GM23338 (cell line): Measurements from ENCODE around the gene SORBS1. TPM values are rescaled to one million over a fixed set of nuclear protein-coding genes. Genes with fewer than 3 reads are reported as not detected.

ENCODE experiments used
- ATAC-seq: fragments of 200-7000 bp; cut with Tn5 transposase; 3 replicates; pipeline ENCODE4 v1.9.1; 2020
- DNase-seq: peaks from one replicate; pipeline ENCODE4 v3.0.0-alpha.2; 2015; ENCODE audit warnings: low spot score
- H2AFZ ChIP-seq: fragments of 200-600 bp; sonication (generic); 2 replicates; pipeline ENCODE4 v1.8.0; 2016; ENCODE audit warnings: antibody characterized with exemption, mild to moderate bottlenecking, moderate library complexity
- H3F3A ChIP-seq: fragments of 200-600 bp; sonication (generic); replicated peaks from 2 replicates; pipeline ENCODE4 v1.8.0; 2017; ENCODE audit warnings: antibody characterized with exemption, mixed run types, low read depth
- H3K27ac ChIP-seq: fragments of 200-600 bp; sonication (generic); 2 replicates; pipeline ENCODE4 v1.6.1; 2016; ENCODE audit warnings: low read depth
- H3K27me3 ChIP-seq: fragments of 200-600 bp; sonication (generic); 2 replicates; pipeline ENCODE4 v1.8.0; 2016; ENCODE audit warnings: mild to moderate bottlenecking, mixed run types, moderate library complexity; ENCODE audit not compliant: insufficient read depth
- H3K36me3 ChIP-seq: fragments of 200-600 bp; sonication (generic); 2 replicates; pipeline ENCODE4 v1.8.0; 2016; ENCODE audit warnings: mild to moderate bottlenecking; ENCODE audit not compliant: insufficient read depth
- H3K4me1 ChIP-seq: fragments of 200-600 bp; sonication (generic); 2 replicates; pipeline ENCODE4 v1.8.0; 2016; ENCODE audit warnings: mild to moderate bottlenecking, moderate library complexity; ENCODE audit not compliant: insufficient read depth
- H3K4me2 ChIP-seq: fragments of 200-600 bp; sonication (generic); 2 replicates; pipeline ENCODE4 v1.7.1; 2017; ENCODE audit warnings: mixed run types
- H3K4me3 ChIP-seq: fragments of 200-600 bp; sonication (generic); 2 replicates; pipeline ENCODE4 v1.6.1; 2016; ENCODE audit warnings: mixed run types
- H3K79me2 ChIP-seq: fragments of 200-600 bp; sonication (generic); replicated peaks from 2 replicates; pipeline ENCODE4 v1.8.0; 2017; ENCODE audit warnings: mild to moderate bottlenecking; ENCODE audit not compliant: insufficient read depth
- H3K9me2 ChIP-seq: fragments of 200-600 bp; sonication (generic); 2 replicates; pipeline ENCODE4 v1.8.0; 2017; ENCODE audit not compliant: insufficient read depth
- H4K20me1 ChIP-seq: fragments of 200-600 bp; sonication (generic); replicated peaks from 2 replicates; pipeline ENCODE4 v1.8.0; 2017; ENCODE audit warnings: mild to moderate bottlenecking; ENCODE audit not compliant: insufficient read depth
- H3K27ac Mint-ChIP-seq: 2 replicates; pipeline ENCODE4 v1.8.0; 2020; ENCODE audit warnings: inconsistent platforms, mild to moderate bottlenecking, moderate library complexity, mixed read lengths
- H3K27me3 Mint-ChIP-seq: 3 replicates; pipeline ENCODE4 v1.8.0; 2022; ENCODE audit warnings: low read depth, mild to moderate bottlenecking, moderate library complexity, mixed read lengths, inconsistent platforms; ENCODE audit not compliant: insufficient read depth, poor library complexity
- H3K36me3 Mint-ChIP-seq: 3 replicates; pipeline ENCODE4 v1.8.0; 2021; ENCODE audit warnings: low read depth, mild to moderate bottlenecking, inconsistent platforms, moderate library complexity, mixed read lengths
- H3K4me1 Mint-ChIP-seq: 3 replicates; pipeline ENCODE4 v1.8.0; 2020; ENCODE audit warnings: mild to moderate bottlenecking, inconsistent platforms, mixed read lengths
- H3K4me3 Mint-ChIP-seq: 3 replicates; pipeline ENCODE4 v1.8.0; 2021; ENCODE audit warnings: moderate library complexity, mild to moderate bottlenecking, inconsistent platforms, mixed read lengths
- H3K9me3 Mint-ChIP-seq: 3 replicates; pipeline ENCODE4 v1.8.0; 2020; ENCODE audit warnings: moderate library complexity, mild to moderate bottlenecking, inconsistent platforms, mixed read lengths
- ETS1 ChIP-seq: IDR thresholded peaks from 2 replicates; pipeline ENCODE4 v1.6.1; 2016; ENCODE audit warnings: antibody characterized with exemption
- EZH2 ChIP-seq: fragments of 200-600 bp; sonication (generic); IDR thresholded peaks from one replicate; pipeline ENCODE4 v1.8.0; 2017; ENCODE audit warnings: antibody characterized with exemption, mild to moderate bottlenecking, low read depth; ENCODE audit not compliant: unreplicated experiment
- EZH2phosphoT487 ChIP-seq: fragments of 200-600 bp; sonication (generic); IDR thresholded peaks from one replicate; pipeline ENCODE4 v1.8.1; 2018; ENCODE audit warnings: antibody characterized with exemption; ENCODE audit not compliant: unreplicated experiment
- NANOG ChIP-seq: IDR thresholded peaks from 2 replicates; pipeline ENCODE4 v1.6.1; 2016; ENCODE audit warnings: antibody characterized with exemption, borderline replicate concordance
- POLR2AphosphoS5 ChIP-seq: IDR thresholded peaks from 2 replicates; pipeline ENCODE4 v1.6.1; 2016; ENCODE audit warnings: antibody characterized with exemption, low read depth
- STAT1 ChIP-seq: IDR thresholded peaks from one replicate; pipeline ENCODE4 v1.6.1; 2016; ENCODE audit warnings: antibody characterized with exemption; ENCODE audit not compliant: unreplicated experiment
- ZNF331 ChIP-seq: fragments of 250-450 bp; sonication (Bioruptor Pico); IDR thresholded peaks from 2 replicates; pipeline ENCODE4 v1.5.0; 2020; ENCODE audit warnings: low read depth, mild to moderate bottlenecking, moderate library complexity
- polyA plus RNA-seq: library from polyadenylated mRNA; unstranded; fragments of >200 nt; fragmentation: Nextera tagmentation; extraction: Ambion mirVana; gene quantifications from 2 replicates; pipeline ENCODE4 v1.2.1, GENCODE V29; 2016
- total RNA-seq: library from RNA; depleted of rRNA; stranded (reverse); fragments of >200 nt; shearing (Covaris generic); gene quantifications from 2 replicates; pipeline ENCODE4 v1.2.3, GENCODE V29; 2014
- TF ChIP-seq, protein P1 (sequence below): IDR thresholded peaks from one replicate; pipeline ENCODE4 v1.6.1; 2018; ENCODE audit warnings: antibody characterized with exemption; ENCODE audit not compliant: unreplicated experiment
- TF ChIP-seq, protein P2 (sequence below), 2 experiments: fragments of 200-600 bp in 1 of 2; sonication (generic) in 1 of 2; conservative IDR thresholded peaks; 2 replicates each; pipeline versions ENCODE4 v1.5.1 to v1.6.1; 2016 to 2017; ENCODE audit warnings: antibody characterized with exemption in 2 of 2, low read depth in 2 of 2, mild to moderate bottlenecking in 2 of 2, moderate library complexity in 1 of 2

The SORBS1 gene
- total and polyA plus RNA-seq, 2 experiments from 2014 or later: 47.7 to 51.5 TPM

DNA sequence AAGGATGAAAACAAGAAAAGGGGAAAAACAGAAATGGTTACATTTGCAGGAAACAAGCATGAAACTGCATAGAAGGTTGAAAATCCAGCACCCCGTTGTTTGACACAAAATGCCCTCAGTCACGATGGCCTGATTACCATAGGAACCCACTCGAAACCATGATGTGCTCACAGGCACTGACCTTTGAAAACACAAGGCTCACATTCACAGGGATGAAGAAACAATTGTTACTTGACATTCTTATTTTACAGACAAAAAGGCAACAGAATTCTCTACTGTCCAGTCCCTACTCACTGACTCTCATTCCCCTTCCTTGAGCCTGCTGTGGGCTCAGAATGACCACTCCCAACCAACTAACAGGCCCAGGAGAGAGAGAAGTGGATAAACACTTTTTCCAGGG is 138.9 kb downstream of the SORBS1 start (continued):
- TF ChIP-seq, protein P1, sequence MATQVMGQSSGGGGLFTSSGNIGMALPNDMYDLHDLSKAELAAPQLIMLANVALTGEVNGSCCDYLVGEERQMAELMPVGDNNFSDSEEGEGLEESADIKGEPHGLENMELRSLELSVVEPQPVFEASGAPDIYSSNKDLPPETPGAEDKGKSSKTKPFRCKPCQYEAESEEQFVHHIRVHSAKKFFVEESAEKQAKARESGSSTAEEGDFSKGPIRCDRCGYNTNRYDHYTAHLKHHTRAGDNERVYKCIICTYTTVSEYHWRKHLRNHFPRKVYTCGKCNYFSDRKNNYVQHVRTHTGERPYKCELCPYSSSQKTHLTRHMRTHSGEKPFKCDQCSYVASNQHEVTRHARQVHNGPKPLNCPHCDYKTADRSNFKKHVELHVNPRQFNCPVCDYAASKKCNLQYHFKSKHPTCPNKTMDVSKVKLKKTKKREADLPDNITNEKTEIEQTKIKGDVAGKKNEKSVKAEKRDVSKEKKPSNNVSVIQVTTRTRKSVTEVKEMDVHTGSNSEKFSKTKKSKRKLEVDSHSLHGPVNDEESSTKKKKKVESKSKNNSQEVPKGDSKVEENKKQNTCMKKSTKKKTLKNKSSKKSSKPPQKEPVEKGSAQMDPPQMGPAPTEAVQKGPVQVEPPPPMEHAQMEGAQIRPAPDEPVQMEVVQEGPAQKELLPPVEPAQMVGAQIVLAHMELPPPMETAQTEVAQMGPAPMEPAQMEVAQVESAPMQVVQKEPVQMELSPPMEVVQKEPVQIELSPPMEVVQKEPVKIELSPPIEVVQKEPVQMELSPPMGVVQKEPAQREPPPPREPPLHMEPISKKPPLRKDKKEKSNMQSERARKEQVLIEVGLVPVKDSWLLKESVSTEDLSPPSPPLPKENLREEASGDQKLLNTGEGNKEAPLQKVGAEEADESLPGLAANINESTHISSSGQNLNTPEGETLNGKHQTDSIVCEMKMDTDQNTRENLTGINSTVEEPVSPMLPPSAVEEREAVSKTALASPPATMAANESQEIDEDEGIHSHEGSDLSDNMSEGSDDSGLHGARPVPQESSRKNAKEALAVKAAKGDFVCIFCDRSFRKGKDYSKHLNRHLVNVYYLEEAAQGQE: no peak
- TF ChIP-seq ETS1: no peak
- no peak for TF ChIP-seq EZH2phosphoT487
- no peak for TF ChIP-seq EZH2
- no peak for TF ChIP-seq ZNF331 (CRISPR knock-in tag)

- Histone ChIP-seq H3F3A (no peaks in the 10 kb centered on the region), H3K4me1 (peaks cover 3% of the 10 kb centered on the region; the same call in 1 of the 2 replicates), H3K9me2 (no peaks in the 10 kb centered on the region), H4K20me1 (no peaks in the 10 kb centered on the region), H3K36me3 (no peaks in the 10 kb centered on the region), H3K79me2 (no peaks in the 10 kb centered on the region), H3K4me3 (no peak overlapping the region), H3K4me2 (no peak overlapping the region), H3K27me3 (no peaks in the 10 kb centered on the region), H3K27ac (no peak overlapping the region), H2AFZ (no peak overlapping the region)
- H3K27ac Mint-ChIP-seq: 0 out of 2 replicates have a peak overlapping the region, but pooled peaks have one; percentile 9
- H3K27me3 Mint-ChIP-seq: peaks cover 5% of the 10 kb centered on the region
- H3K4me3 Mint-ChIP-seq: no peak overlapping the region
- H3K4me1 Mint-ChIP-seq: peaks cover 4% of the 10 kb centered on the region; the same call in 1 of the 3 replicates
- no peaks in the 10 kb centered on the region for H3K36me3 Mint-ChIP-seq
- no peak for ATAC-seq
- H3K9me3 Mint-ChIP-seq: no peaks in the 10 kb centered on the region
- TF ChIP-seq NANOG (no peak), POLR2AphosphoS5 (no peak)
- no peak for DNase-seq
Observed at GRCh38 chr10:95421782-95422181, 139.4 kb downstream of the SORBS1 start.

GRCh38 chr10:95419399-95419798 is 141.8 kb downstream of the SORBS1 start:
- Histone ChIP-seq H3K4me1 (peaks cover 16% of the 10 kb centered on the region), H4K20me1 (no peaks in the 10 kb centered on the region), H3K4me2 (no peak overlapping the region), H3K27ac (no peak overlapping the region), H3K9me2 (no peaks in the 10 kb centered on the region), H2AFZ (no peak overlapping the region), H3K4me3 (no peak overlapping the region), H3K27me3 (no peaks in the 10 kb centered on the region), H3K79me2 (no peaks in the 10 kb centered on the region), H3F3A (no peaks in the 10 kb centered on the region), H3K36me3 (no peaks in the 10 kb centered on the region)
- peaks cover 25% of the 10 kb centered on the region for H3K4me1 Mint-ChIP-seq
- no peaks in the 10 kb centered on the region for H3K9me3 Mint-ChIP-seq
- no peak for ATAC-seq
- no peak for DNase-seq
- no peaks in the 10 kb centered on the region; the same call in 2 of the 3 replicates for H3K36me3 Mint-ChIP-seq
- peaks cover 11% of the 10 kb centered on the region for H3K27me3 Mint-ChIP-seq
- no peak overlapping the region for H3K4me3 Mint-ChIP-seq
- H3K27ac Mint-ChIP-seq: no peak overlapping the region
- no peak for TF ChIP-seq NANOG
- no peak for TF ChIP-seq STAT1
- TF ChIP-seq, protein P2, sequence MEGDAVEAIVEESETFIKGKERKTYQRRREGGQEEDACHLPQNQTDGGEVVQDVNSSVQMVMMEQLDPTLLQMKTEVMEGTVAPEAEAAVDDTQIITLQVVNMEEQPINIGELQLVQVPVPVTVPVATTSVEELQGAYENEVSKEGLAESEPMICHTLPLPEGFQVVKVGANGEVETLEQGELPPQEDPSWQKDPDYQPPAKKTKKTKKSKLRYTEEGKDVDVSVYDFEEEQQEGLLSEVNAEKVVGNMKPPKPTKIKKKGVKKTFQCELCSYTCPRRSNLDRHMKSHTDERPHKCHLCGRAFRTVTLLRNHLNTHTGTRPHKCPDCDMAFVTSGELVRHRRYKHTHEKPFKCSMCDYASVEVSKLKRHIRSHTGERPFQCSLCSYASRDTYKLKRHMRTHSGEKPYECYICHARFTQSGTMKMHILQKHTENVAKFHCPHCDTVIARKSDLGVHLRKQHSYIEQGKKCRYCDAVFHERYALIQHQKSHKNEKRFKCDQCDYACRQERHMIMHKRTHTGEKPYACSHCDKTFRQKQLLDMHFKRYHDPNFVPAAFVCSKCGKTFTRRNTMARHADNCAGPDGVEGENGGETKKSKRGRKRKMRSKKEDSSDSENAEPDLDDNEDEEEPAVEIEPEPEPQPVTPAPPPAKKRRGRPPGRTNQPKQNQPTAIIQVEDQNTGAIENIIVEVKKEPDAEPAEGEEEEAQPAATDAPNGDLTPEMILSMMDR (conservative IDR thresholded peaks at IDR 0.05; ENCODE audit: low read depth in 2 of 2): no peak
- no peak for TF ChIP-seq ZNF331 (CRISPR knock-in tag)
- TF ChIP-seq, protein P1: no peak
- no peak for TF ChIP-seq EZH2phosphoT487
